Adrenal gland (tissue), 5 donors: Measurements from ENCODE around the gene NKX6-2.

Source experiments
- POLR2A ChIP-seq, 2 donors: fragments of 450-650 bp; IDR thresholded peaks; one replicate each; pipeline ENCODE4 v1.6.1; 2017; ENCODE audit warnings: antibody characterized with exemption in 2 of 2, mild to moderate bottlenecking in 2 of 2, moderate library complexity in 1 of 2
- TF ChIP-seq, protein P1 (sequence below), 6 experiments: fragments of 450-650 bp in 4 of 6; fragments of 200-600 bp in 2 of 6; sonication (generic) in 1 of 6; IDR thresholded peaks; 1 replicate in 5 of 6; 2 replicates in 1 of 6; pipeline versions ENCODE4 v1.5.1 to v1.8.0; 2016 to 2021; ENCODE audit warnings: antibody characterized with exemption in 6 of 6, mild to moderate bottlenecking in 2 of 6, moderate library complexity in 1 of 6
- donor health status: DM: no; HTN: no; CAD: no.

DNA sequence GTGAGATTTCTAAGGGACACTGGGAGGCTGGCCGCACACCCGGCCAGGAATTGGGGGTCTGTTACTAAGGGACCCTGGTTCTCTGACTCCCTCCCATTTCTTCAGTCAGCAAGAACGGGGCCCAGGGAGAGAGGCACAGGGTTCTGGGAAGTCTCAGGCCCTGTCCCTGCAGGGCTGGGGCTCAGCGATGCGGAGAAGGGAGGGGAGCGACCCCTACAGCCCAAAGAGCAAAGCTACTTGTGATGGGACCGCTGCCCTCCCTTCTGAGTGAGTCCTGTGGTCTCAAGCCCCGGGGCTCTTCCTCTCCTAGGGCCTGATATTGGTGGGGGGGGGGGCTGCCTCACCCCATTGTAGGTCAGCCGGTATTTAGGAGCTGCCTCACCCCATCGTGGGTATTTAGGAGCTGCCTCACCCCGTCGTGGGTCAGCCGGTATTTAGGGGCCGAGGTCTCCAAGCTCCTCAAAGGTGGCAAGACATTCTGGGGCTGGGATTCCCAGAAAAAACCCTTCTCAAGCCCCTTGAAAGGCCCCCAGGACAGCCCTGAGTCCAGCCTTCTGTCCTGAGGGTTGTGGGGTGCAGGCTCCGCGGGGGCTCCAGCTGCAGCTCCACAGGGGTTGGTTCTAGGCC lies 16.9 kb upstream of the NKX6-2 start:
- TF ChIP-seq, protein P1, sequence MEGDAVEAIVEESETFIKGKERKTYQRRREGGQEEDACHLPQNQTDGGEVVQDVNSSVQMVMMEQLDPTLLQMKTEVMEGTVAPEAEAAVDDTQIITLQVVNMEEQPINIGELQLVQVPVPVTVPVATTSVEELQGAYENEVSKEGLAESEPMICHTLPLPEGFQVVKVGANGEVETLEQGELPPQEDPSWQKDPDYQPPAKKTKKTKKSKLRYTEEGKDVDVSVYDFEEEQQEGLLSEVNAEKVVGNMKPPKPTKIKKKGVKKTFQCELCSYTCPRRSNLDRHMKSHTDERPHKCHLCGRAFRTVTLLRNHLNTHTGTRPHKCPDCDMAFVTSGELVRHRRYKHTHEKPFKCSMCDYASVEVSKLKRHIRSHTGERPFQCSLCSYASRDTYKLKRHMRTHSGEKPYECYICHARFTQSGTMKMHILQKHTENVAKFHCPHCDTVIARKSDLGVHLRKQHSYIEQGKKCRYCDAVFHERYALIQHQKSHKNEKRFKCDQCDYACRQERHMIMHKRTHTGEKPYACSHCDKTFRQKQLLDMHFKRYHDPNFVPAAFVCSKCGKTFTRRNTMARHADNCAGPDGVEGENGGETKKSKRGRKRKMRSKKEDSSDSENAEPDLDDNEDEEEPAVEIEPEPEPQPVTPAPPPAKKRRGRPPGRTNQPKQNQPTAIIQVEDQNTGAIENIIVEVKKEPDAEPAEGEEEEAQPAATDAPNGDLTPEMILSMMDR (IDR thresholded peaks at IDR 0.05), result no peak
- no peak for TF ChIP-seq POLR2A (IDR thresholded peaks at IDR 0.05)
